Activated CD8-positive, alpha-beta memory T cell treated with anti-CD3 and anti-CD28 coated beads for 1 hour (primary cell): ENCODE measurements around the gene TMEM209.

Experiments
- DNase-seq, 2 donors: peaks; one replicate each; pipeline ENCODE4 v3.0.0-alpha.2; 2020; ENCODE audit warnings: low read depth in 1 of 2; ENCODE audit errors: extremely low read depth in 1 of 2

The TMEM209 gene

DNA sequence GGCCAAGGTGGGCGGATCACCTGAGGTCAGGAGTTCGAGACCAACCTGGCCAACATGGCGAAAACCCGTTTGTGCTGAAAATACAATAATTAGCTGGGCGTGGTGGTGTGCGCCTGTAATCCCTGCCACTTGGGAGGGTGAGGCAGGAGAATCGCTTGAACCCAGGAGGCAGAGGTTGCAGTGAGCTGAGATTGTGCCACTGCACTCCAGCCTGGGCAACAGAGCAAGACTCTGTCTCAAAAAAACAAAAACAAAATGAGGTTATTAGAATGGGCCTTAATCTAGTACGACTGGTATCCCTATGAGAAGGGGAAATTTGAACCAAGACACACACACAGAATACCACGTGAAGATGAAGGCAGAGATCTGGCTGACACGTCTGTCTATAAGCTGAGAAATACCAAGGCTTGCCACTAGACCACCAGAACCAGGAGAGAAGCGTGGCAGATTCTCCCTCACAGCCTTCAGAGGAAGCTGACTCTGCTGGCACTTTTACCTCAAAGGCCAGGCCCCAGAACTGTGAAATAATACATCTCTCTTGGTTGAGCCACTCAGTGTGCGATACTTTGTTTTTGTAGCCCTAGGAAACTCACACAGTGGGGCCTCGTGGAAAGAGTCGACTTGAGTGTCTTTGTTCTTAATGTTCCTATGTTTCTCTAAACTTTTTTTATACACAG is 59.6 kb downstream of the TMEM209 start:
- DNase-seq: no peak

GRCh38 chr7:130144312-130145171 is 60.7 kb downstream of the TMEM209 start:
- DNase-seq: no peak

- DNase-seq: no peak
Measured at GRCh38 chr7:130143986-130144311, 61.3 kb downstream of the TMEM209 start.

GRCh38 chr7:130143334-130143732 is 61.9 kb downstream of the TMEM209 start:
- DNase-seq: no peak

DNA sequence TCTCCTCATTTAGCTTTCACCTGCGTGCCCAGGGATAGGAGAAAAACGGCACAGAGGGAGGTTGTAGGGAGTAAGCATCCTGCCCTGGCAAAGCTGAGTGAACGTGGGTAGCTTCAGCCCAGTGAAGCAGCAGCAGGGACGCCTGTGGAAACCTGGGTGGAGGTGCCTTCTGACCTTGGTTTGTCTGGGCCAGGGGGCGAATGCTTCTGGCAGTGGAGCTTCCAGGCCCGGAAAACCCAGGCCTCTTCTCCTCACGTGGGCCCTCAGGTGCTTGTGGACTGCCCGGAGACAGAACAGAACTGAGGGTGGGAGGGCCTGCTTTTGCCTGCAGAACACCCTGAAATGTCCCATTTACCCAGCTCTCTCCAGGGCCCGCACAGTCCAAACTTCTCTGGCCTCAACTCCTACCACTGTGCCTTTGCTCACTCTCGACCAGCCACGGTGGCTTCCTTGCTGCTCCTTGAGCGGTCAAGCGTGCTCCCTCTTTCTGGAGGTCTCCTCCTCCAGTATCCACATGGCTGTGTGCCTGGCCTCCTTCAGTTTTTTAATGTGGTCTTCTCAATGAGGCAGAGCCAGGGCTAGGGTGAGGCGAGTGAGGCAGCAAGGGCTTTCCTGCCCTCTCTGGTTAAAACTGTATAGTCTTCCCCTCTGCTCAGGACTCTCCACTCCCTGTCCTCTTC is 62.4 kb downstream of the TMEM209 start:
- DNase-seq: no peak

- DNase-seq: no peak
Measured at GRCh38 chr7:130141884-130142653, 63.1 kb downstream of the TMEM209 start.

DNA sequence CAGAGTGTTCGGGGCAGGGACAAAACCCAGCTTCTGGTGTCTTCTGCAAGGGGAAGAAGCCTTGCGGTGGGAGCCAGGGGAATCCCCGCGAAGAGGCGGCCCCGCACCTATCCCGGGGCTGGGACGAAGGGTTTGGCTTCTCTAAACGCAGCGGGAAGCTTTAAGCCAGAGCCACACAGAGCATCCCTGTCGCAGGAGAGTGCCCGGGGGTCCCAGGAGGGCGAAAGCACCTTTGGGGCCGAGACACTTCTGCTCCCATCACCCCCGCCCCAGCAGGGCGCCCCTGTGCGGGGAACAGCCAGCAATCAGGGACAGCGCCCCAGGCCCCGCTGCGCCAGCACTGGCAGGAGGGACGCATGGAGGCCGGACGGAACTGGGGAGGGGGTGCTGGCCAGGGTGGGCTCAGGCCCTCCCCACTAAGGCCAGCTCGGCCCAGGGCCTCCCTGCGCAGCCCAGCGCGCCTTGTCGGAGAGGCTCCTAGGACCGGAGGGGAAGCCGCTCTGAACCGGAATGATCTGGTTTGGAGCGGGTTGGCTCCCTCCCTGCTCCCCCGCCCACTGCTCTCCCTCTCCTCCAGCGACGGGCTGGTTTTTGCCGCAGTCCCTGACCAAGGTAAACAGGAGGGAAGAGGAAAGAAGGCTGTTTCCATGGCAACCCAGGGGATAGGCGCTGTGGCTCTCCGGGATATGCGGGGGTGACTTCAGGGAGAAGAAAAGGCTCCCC is 63.9 kb downstream of the TMEM209 start:
- DNase-seq: no peak

- no peak for DNase-seq
Measured at GRCh38 chr7:130140551-130141160, 64.5 kb downstream of the TMEM209 start.

DNA sequence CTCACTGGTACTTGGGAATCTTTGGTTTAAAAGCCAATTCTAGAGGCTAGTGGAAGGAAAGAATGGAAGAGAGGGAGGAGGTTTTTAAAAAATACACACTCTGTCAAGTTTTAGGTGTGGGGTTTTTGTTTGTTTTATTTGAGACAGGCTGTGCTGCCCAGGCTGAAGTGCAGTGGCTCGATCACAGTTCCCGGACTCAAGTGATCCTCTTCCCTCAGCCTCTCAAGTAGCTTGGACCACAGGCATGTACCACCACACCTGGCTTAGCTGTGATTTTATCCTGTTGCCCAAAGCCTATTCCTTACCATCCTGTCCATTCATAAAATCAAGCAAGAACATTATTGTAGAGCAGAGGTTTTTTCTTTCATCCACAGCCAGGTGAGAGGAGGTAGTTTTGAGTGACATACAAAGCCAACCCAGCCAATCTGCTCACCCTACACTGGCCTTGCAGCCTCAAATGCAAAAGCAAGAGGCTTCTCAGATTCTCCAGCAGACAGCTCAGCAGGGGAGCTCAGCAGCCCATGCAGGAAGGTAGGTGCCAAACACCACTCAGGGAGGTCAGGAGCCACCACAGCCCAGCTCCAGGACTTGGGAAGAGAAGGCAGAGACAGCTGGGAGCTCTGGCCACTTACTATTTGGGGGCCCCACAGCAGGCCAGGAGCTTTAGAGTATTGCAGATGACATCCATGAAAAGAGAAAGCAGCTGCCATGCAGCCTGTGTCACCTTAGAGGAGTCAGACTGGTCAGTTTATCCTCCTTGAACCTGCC is 65.8 kb downstream of the TMEM209 start:
- no peak for DNase-seq

DNA sequence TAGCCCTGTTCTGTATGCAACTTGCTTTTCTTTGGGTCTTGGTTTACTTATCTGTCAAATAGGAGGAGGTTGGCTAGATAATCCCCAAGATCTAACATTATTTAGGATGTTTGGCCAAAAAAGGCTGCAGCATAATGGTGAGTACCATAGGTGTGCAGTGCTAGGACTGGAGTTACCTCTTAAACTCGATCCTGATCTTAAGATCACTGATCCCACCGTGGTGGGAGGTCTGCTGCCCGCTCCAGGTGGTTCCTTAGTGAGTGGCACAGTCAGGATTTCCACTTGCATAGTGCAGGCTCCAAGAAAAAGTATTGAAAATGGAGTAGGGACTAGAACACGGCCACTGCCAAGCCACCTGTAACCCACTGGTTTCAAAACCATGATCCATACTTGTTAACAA is 68.0 kb downstream of the TMEM209 start:
- DNase-seq: no peak

- DNase-seq: no peak
Measured at GRCh38 chr7:130136579-130137167, 68.5 kb downstream of the TMEM209 start.

GRCh38 chr7:130135208-130136205 is 69.7 kb downstream of the TMEM209 start:
- no peak for DNase-seq

DNA sequence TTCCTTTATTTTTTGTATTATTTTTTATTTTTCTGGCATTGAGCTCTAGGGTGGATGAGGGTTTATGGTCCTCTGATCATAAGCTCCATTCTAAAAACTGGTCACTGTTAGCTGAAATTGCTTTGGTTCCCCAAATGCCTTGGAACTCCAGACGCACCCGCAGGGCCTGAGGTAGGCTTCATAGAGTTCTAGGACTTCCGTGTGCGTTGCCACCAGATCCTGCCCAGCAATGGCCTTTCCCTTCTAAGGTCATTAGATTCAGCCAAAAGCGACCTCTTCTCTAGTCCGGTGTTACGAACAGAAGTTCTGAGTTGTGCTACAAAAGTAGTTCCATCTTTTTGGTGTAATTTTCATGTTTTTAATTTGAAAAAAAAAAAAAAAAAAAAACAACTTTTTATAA is 70.5 kb downstream of the TMEM209 start:
- no peak for DNase-seq

DNA sequence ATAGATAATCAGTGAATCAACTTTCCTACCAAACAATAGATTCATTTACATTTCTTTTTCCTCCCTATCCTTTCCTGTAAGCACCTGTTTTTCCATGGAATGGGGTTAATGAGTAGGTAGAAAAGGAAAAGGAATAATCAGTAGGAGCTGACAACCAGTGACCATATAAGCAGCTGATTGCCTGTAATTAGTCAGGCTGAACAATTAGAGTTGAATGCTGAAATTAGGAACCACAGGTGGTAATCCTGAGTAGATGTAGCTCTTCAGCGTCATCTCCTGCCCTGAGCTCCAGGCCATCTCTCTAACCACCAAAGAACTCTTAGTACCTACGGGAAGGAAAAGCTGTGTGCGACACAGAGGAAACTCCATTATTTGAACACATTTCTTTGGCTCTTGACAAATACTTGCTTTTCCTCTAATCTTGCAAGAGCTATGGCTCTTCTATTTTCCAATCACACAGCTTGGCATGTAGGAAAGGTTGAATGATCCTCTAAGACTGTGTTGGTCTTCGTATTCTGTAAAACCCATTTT is 71.0 kb downstream of the TMEM209 start:
- DNase-seq: no peak

DNA sequence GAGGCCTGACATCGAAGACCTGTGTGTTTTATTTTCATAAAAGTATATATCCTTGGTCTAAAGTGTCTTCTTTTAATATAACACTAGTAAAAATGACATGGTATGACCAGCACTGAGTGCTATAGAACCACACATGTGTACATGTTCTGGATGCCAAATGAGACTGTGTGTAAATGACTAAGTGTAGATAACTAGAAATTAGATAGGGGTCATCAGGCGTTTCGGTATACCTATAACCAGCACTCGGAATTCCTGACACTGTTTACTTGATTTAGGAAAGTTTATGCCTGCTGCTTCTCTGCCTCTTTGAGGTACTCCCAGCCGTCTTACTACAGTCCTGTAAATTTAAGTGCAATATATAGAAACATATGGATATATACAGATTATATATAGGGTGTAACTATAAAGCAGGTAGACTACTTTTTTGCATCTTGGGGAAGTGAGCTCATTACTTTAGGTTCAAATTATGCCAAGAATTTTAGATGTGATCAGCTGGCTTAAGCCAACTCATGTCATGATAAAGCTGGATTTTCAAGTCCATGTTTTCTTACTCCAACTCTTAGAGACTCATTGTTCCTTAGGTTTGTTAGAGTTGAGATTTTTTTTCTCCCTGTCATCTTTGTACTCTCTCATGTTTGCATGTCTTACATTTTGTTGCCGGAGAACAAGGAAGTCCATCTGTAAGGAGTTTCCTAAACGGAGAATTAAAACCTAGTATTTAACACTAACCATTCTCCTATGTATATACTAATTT is 72.0 kb downstream of the TMEM209 start:
- DNase-seq: no peak

DNA sequence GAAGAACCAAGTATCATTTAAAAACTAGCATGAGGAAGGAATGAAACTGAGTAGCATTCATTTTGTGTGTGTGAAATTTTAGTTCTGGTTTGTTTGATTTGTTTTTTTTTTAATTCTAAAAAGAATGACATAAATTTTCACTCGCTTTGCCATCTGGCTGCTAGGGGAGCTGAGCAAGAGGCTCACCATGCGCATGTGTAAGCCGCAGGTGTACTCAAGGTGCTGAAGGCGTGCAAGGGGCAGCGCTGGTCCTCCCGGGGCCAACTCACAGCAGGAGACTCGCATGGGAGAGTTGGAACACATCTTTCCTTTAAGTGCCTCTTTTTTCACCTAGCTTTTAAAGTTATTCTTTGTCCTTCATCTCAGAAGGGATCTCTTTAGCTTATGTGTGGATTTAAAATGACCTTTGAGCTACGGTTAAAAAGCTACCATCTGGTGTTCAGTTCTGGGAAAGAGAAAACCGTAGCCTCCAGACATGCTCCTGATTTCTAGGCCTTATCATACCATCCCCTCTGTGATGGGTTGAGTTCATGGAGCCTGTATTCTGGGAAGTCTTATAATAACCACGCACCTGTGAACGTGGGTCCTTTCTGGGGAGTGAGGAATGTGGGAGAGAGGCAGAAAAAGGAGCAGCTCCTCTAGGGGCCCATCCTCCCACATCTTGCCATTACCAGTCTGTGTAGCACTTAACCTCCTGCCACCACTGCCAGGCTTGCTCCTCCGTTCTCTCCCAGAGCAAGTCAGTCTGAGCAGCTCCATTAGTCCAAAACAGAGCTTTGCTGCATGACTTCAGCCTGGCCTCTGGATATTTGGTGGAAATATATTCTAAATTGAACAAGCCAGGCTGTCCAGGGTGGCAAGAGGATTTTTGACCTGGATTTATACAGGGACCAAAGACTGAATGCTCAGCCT is 73.0 kb downstream of the TMEM209 start:
- no peak for DNase-seq
